Adrenal gland (tissue), 12 donors: ENCODE data around the gene G3BP2. TPM values are rescaled to one million over a fixed set of nuclear protein-coding genes. Genes with fewer than 3 reads are reported as not detected.

Experiments
- DNase-seq, 7 donors: peaks; one replicate each; pipeline ENCODE4 v3.0.0-alpha.2; 2019 to 2020
- H3K27ac ChIP-seq, 5 donors: fragments of 200-600 bp; sonication (generic) in 4 of 5; 1 replicate in 3 of 5; 2 replicates in 2 of 5; pipeline versions ENCODE4 v1.5.1 to v1.8.0; 2016 to 2020; ENCODE audit warnings: mild to moderate bottlenecking in 1 of 5
- H3K27me3 ChIP-seq: fragments of 200-600 bp; 2 replicates; pipeline ENCODE4 v1.8.0; 2021
- H3K36me3 ChIP-seq, 2 donors: fragments of 200-600 bp; replicated peaks in 1 of 2; 1 replicate in 1 of 2; 2 replicates in 1 of 2; pipeline versions ENCODE4 v1.5.1 to v1.8.0; 2018 to 2022
- H3K4me1 ChIP-seq, 2 donors: fragments of 200-600 bp; replicated peaks in 1 of 2; 1 replicate in 1 of 2; 2 replicates in 1 of 2; pipeline versions ENCODE4 v1.5.1 to v1.8.0; 2018 to 2021
- H3K4me3 ChIP-seq, 4 donors: fragments of 200-600 bp; sonication (generic) in 3 of 4; one replicate each; pipeline ENCODE4 v1.5.1; 2016 to 2018
- H3K9me3 ChIP-seq, 3 donors: fragments of 200-600 bp; sonication (generic) in 1 of 3; replicated peaks in 1 of 3; 1 replicate in 2 of 3; 2 replicates in 1 of 3; pipeline versions ENCODE4 v1.5.1 to v1.8.0; 2016 to 2021
- POLR2A ChIP-seq, 2 donors: fragments of 450-650 bp; IDR thresholded peaks; one replicate each; pipeline ENCODE4 v1.6.1; 2017; ENCODE audit warnings: antibody characterized with exemption in 2 of 2, mild to moderate bottlenecking in 2 of 2, moderate library complexity in 1 of 2
- WGBS, 4 donors: extraction: QIAGEN DNeasy Blood & Tissue Kit in 2 of 4; methylation state at CpG; one replicate each; pipeline versions ENCODE4 v1.1.5 to v1.1.7; 2013 to 2017; 5-methylcytosine and 5-hydroxymethylcytosine counted together
- intact Hi-C, 2 donors: fragments of 100-400 bp; cut with DNase I; formaldehyde crosslinking; loops; one replicate each; pipeline versions ENCODE4 v1.14.1 to v1.15.0; 2022 to 2023
- polyA plus RNA-seq, 3 donors: library from polyadenylated mRNA; stranded (reverse); fragments of 200-250 nt in 2 of 3; fragments of 350-450 nt in 1 of 3; fragmentation: Illumina TruSeq in 1 of 3; extraction: RNeasy Lipid Tissue Mini Kit (QIAGEN cat#74804) in 1 of 3; gene quantifications; one replicate each; pipeline ENCODE4 v1.2.3, GENCODE V29; 2013 to 2014
- small RNA-seq, 2 donors: library from RNA; depleted of rRNA; stranded (forward); fragments of <200 nt; gene quantifications; one replicate each; pipeline ENCODE3, GENCODE V24; 2016
- total RNA-seq, 9 donors: library from RNA; depleted of rRNA in 4 of 9; stranded (reverse); fragments of >200 nt in 4 of 9; fragments of 120-200 nt in 1 of 9; fragmentation: NEBNext Ultra II Directional in 1 of 9; extraction: Animal tissue kit (Norgen Biotek cat#: 25700) in 1 of 9; gene quantifications; one replicate each; pipeline versions ENCODE4 v1.1.0 to v1.2.4, GENCODE V29; 2013 to 2023
- TF ChIP-seq, protein P1 (sequence below), 6 experiments: fragments of 450-650 bp in 4 of 6; fragments of 200-600 bp in 2 of 6; sonication (generic) in 1 of 6; IDR thresholded peaks; 1 replicate in 5 of 6; 2 replicates in 1 of 6; pipeline versions ENCODE4 v1.5.1 to v1.8.0; 2016 to 2021; ENCODE audit warnings: antibody characterized with exemption in 6 of 6, mild to moderate bottlenecking in 2 of 6, moderate library complexity in 1 of 6
- donor health status: healthy with polysubstance abuse.
- donor health status: Bipolar disorder and iron deficiency.
- donor health status: DM: yes; HTN: yes; CAD: no.
- donor health status: DM: no; HTN: no; CAD: no.
- donor health status: DM: no; HTN: no; CAD: no.
- donor health status: DM: yes; HTN: yes; CAD: no.

The G3BP2 gene
- total and polyA plus RNA-seq, 12 donors = 10.0 to 215 (median 114) TPM

DNA sequence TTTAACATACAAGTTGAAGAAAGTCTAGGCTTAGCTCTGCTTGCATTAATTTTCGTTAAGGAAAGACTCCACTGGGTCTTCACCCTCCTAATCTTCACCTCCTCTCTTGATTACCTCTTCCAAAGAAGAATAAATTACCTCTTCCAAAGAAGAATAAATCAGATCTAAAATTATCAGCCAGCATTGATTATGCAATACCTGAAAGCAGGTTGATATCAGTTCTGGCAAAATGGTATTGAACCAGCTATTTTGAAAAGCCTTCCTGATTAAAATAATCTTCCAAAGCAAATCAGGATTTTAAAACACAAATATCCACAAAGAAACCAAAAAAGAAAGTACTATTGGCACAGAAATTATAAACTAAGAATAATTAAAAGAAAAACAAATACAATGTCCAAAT, 79.8 kb downstream of the G3BP2 start:
- Histone ChIP-seq H3K36me3 (no peaks in the 10 kb centered on the region), H3K27ac (no peak overlapping the region), H3K27me3 (no peaks in the 10 kb centered on the region), H3K9me3 (no peaks in the 10 kb centered on the region), H3K4me3 (no peak overlapping the region), H3K4me1 (no peaks in the 10 kb centered on the region)
- no peak for DNase-seq
- TF ChIP-seq, protein P1, sequence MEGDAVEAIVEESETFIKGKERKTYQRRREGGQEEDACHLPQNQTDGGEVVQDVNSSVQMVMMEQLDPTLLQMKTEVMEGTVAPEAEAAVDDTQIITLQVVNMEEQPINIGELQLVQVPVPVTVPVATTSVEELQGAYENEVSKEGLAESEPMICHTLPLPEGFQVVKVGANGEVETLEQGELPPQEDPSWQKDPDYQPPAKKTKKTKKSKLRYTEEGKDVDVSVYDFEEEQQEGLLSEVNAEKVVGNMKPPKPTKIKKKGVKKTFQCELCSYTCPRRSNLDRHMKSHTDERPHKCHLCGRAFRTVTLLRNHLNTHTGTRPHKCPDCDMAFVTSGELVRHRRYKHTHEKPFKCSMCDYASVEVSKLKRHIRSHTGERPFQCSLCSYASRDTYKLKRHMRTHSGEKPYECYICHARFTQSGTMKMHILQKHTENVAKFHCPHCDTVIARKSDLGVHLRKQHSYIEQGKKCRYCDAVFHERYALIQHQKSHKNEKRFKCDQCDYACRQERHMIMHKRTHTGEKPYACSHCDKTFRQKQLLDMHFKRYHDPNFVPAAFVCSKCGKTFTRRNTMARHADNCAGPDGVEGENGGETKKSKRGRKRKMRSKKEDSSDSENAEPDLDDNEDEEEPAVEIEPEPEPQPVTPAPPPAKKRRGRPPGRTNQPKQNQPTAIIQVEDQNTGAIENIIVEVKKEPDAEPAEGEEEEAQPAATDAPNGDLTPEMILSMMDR (IDR thresholded peaks at IDR 0.05) = no peak
- TF ChIP-seq POLR2A (IDR thresholded peaks at IDR 0.05) = no peak
- intact Hi-C loops = no loop called here
- 78 to 84% (median 81%) methylated on average over 1 of the region's 1 CpG for WGBS, 4 donors

Small RNA genes within 50 kb of the gene (small RNA-seq; reads per million reads assigned to genes)
- gene RF00019 = 0 reads per million in 2 donors

Other genes with a start within 250 kb of the G3BP2 start
- 10 to 100 TPM; 18.7 to 54.2 (median 32.7) TPM for gene RCHY1, start 159.0 kb downstream of the G3BP2 start, total RNA-seq
- 10 to 100 TPM in 2 of 3 donors, 1 to 10 TPM in 1; 7.4 to 52.7 (median 15.3) TPM for gene RCHY1, start 159.0 kb downstream of the G3BP2 start, polyA plus RNA-seq
- 10 to 100 TPM in 7 of 9 donors, 1 to 10 TPM in 2; 5.9 to 54.4 (median 18.8) TPM for gene THAP6, start 158.9 kb downstream of the G3BP2 start, total RNA-seq
- gene THAP6, start 158.9 kb downstream of the G3BP2 start, polyA plus RNA-seq = 10 to 100 TPM in 1 of 3 donors, 1 to 10 TPM in 2; 4.2 to 21.9 (median 6.1) TPM
- gene ODAPH, start 117.3 kb downstream of the G3BP2 start, total RNA-seq = not detected
- under 1 TPM in 2 of 3 donors, not detected in 1; 0.13 to 0.24 TPM for gene ODAPH, start 117.3 kb downstream of the G3BP2 start, polyA plus RNA-seq
- 1 to 10 TPM in 2 of 9 donors, under 1 TPM in 7; 0.17 to 1.8 (median 0.63) TPM for gene CDKL2, start 42.9 kb downstream of the G3BP2 start, total RNA-seq
- gene CDKL2, start 42.9 kb downstream of the G3BP2 start, polyA plus RNA-seq = 1 to 10 TPM in 1 of 3 donors, under 1 TPM in 2; 0.13 to 1.1 (median 0.32) TPM
- gene USO1, start 51.2 kb upstream of the G3BP2 start, total RNA-seq = 100 to 1,000 TPM in 1 of 9 donors, 10 to 100 TPM in 8; 55.3 to 109 (median 71.4) TPM
- gene USO1, start 51.2 kb upstream of the G3BP2 start, polyA plus RNA-seq = 100 to 1,000 TPM in 1 of 3 donors, 10 to 100 TPM in 2; 27.4 to 102 (median 29.4) TPM
- gene PPEF2, start 229.0 kb upstream of the G3BP2 start, total RNA-seq = under 1 TPM in 2 of 9 donors, not detected in 7; 0.06 to 0.08 TPM
- under 1 TPM in 1 of 3 donors, not detected in 2; 0.03 TPM for gene PPEF2, start 229.0 kb upstream of the G3BP2 start, polyA plus RNA-seq